Gastroesophageal sphincter (tissue), 2 donors: ENCODE data around the gene CLSTN1.

Experiments
- POLR2A ChIP-seq, 2 donors: fragments of 450-650 bp; IDR thresholded peaks; one replicate each; pipeline ENCODE4 v1.6.1; 2017; ENCODE audit warnings: antibody characterized with exemption in 2 of 2, mild to moderate bottlenecking in 2 of 2, moderate library complexity in 1 of 2
- POLR2AphosphoS5 ChIP-seq: sonication (generic); formaldehyde crosslinking; IDR thresholded peaks from one replicate; pipeline ENCODE4 v1.6.1; 2017; ENCODE audit warnings: antibody characterized with exemption

DNA sequence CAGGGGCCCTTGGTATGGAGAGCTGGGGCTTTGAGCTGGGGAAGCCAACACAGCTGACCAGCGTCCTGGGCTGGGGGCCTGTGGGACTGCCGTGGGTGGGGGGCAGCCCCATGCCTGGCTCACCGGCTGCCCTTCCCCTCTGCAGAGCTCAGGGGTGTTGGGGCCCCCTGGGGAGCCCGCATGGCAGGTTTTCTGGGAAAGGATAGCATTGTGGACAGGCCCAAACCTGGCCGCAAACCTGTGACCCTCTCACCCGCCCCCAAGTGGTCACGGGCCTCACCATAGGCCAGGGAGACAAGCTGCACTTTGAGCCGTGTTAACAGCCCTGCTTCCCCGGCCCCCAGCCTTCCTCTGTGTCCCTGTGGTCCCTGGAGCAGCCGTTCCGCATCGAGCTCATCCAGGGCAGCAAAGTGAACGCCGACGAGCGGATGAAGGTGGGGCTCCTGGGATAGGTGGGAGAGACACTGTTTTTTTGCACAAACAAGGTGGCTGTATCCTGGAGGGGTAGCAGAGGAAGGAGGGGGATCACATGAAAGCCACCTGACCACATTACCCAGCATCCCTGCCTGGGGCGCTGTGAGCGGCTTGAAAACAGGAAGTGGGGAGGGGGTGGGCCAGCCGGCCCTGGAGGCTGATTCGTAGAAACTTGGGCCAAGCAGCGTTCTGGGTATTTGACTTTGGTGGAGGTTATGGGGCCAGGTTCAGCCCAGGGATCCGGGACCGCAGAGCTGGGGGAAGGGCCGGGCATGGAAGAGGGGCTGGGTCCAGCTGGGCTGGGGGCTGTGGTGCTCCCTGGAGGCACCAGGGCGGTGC is 106.4 kb downstream of the CLSTN1 start:
- no peak for TF ChIP-seq POLR2A (IDR thresholded peaks at IDR 0.05)
- no peak for TF ChIP-seq POLR2AphosphoS5
